LNCaP clone FGC (cell line): ENCODE results near the gene C10orf90.

Experiments used
- DNase-seq: peaks from one replicate; pipeline ENCODE4 v3.0.0-alpha.2; 2011; ENCODE audit warnings: low read depth
- H3K4me3 ChIP-seq: 2 replicates; pipeline ENCODE4 v1.5.1; 2011; ENCODE audit warnings: mild to moderate bottlenecking, low read depth, low read length, control low read depth
- CTCF ChIP-seq: IDR thresholded peaks from 2 replicates; pipeline ENCODE4 v1.5.1; 2012; ENCODE audit warnings: mild to moderate bottlenecking; ENCODE audit not compliant: control insufficient read depth, insufficient read depth; ENCODE audit errors: extremely low read depth

C10orf90 gene

GRCh38 chr10:126670056-126670894 is at the start of gene C10orf90:
Gene C10orf90 (minus strand): TSS chr10:126670693. CDS start chr10:126670480, 213 bp downstream.
- no peak within 1 kb of the TSS for H3K4me3 ChIP-seq
- TF ChIP-seq CTCF = no peak
- no peak for DNase-seq

- no peak for DNase-seq
- no peak for TF ChIP-seq CTCF
- H3K4me3 ChIP-seq = no peak overlapping the region
Observed at GRCh38 chr10:126716366-126716765, 45.9 kb upstream of the C10orf90 start.

- no peak overlapping the region for H3K4me3 ChIP-seq
- no peak for DNase-seq
- no peak for TF ChIP-seq CTCF
Observed at GRCh38 chr10:126713594-126713993, 43.1 kb upstream of the C10orf90 start.

GRCh38 chr10:126712681-126713080 is 42.2 kb upstream of the C10orf90 start:
- no peak for TF ChIP-seq CTCF
- H3K4me3 ChIP-seq = no peak overlapping the region
- no peak for DNase-seq

- H3K4me3 ChIP-seq = no peak overlapping the region
- DNase-seq = no peak
- no peak for TF ChIP-seq CTCF
Observed at GRCh38 chr10:126705951-126706565, 35.6 kb upstream of the C10orf90 start.

- DNase-seq = no peak
- TF ChIP-seq CTCF = no peak
- no peak overlapping the region for H3K4me3 ChIP-seq
Observed at GRCh38 chr10:126705131-126705530, 34.6 kb upstream of the C10orf90 start.

- no peak for TF ChIP-seq CTCF
Observed at GRCh38 chr10:126704649-126705048, 34.2 kb upstream of the C10orf90 start.

More at GRCh38 chr10:126704649-126705048, 34.2 kb upstream of the C10orf90 start:
- no peak overlapping the region for H3K4me3 ChIP-seq
- no peak for DNase-seq
